SK-N-MC (cell line): Measurements from ENCODE around the gene CHI3L1.

Experiments used
- EZH2 ChIP-seq: fragments of 200-600 bp; sonication (generic); IDR thresholded peaks from one replicate; pipeline ENCODE4 v1.6.1; 2017; ENCODE audit warnings: antibody characterized with exemption
- POLR2AphosphoS5 ChIP-seq: IDR thresholded peaks from 2 replicates; pipeline ENCODE4 v1.6.1; 2012; ENCODE audit warnings: mild to moderate bottlenecking, low read depth, low read length, borderline replicate concordance

DNA sequence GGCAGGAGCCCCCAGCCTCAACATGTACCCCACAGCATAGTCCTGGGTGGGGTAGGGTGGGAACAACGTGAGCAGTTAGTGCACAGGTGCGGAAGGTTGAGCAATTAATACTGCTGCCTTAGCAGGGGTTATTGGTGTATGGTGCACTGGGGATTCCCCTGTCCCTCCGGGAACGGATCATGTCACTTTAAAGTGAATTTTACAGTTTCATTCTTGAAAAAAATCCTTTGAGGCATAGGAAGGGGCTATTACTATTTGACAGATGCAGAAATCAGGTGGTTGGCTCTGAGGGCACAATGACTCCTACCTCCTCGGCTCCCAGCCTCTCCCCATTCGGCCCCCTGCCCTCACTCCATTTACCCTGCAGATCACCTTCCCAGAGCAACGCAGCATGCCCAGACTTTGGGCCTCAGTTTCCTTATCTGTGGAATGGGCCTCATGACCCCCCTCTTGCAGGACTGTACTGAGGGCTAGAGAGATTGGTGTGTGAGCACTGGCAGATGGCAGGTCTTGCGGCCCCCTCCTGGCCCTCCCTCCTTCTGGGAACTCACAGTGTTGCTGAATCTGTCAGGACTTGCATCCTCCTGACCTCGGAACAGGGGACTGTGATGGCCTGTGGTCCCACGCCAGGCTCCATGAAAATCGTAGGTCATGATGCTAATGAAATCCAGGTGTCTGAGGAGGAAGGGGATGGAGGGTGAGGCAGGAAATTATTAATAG, 5.7 kb downstream of the CHI3L1 start:
- TF ChIP-seq EZH2 = no peak
- no peak for TF ChIP-seq POLR2AphosphoS5
